Activated CD8-positive, alpha-beta T cell treated with anti-CD3 and anti-CD28 coated beads for 36 hours (primary cell): ENCODE measurements around the gene ECHDC1. TPM values are rescaled to one million over a fixed set of nuclear protein-coding genes. Genes with fewer than 3 reads are reported as not detected.
A peak's percentile ranks its signal among the peaks of the same experiment; 100 is the strongest.

ENCODE experiments used
- ATAC-seq: fragments of 200-7000 bp; cut with Tn5 transposase; one replicate; pipeline ENCODE4 v1.10.0; 2021; ENCODE audit warnings: mild to moderate bottlenecking, moderate library complexity
- CTCF ChIA-PET: fragments of 350-600 bp; sonication (Branson Sonifier 250); formaldehyde crosslinking; loops from one replicate; lab custom pipeline; 2021; ENCODE audit warnings: antibody characterized with exemption; lab: Charles Lee
- POLR2A ChIA-PET: fragments of 350-600 bp; sonication (Branson Sonifier 250); formaldehyde crosslinking; loops from one replicate; lab custom pipeline; 2021; ENCODE audit warnings: antibody characterized with exemption; lab: Charles Lee
- DNase-seq: peaks from one replicate; pipeline ENCODE4 v3.0.0-alpha.2; 2020
- H3K27ac Mint-ChIP-seq: one replicate; pipeline ENCODE4 v1.8.0; 2021; ENCODE audit warnings: mild to moderate bottlenecking, mixed read lengths
- H3K27me3 Mint-ChIP-seq: one replicate; pipeline ENCODE4 v1.8.0; 2021; ENCODE audit warnings: mixed read lengths
- H3K36me3 Mint-ChIP-seq: one replicate; pipeline ENCODE4 v1.8.0; 2021; ENCODE audit warnings: low read depth, mixed read lengths
- H3K4me1 Mint-ChIP-seq: one replicate; pipeline ENCODE4 v1.8.0; 2021; ENCODE audit warnings: low read depth, mixed read lengths
- H3K4me3 Mint-ChIP-seq: one replicate; pipeline ENCODE4 v1.8.0; 2021; ENCODE audit warnings: mild to moderate bottlenecking, moderate library complexity, mixed read lengths
- H3K9me3 Mint-ChIP-seq: one replicate; pipeline ENCODE4 v1.8.0; 2021; ENCODE audit warnings: mixed read lengths
- CTCF ChIP-seq: fragments of 200-600 bp; IDR thresholded peaks from one replicate; pipeline ENCODE4 v1.8.0; 2022; ENCODE audit warnings: antibody characterized with exemption, mild to moderate bottlenecking
- intact Hi-C: fragments of 100-400 bp; cut with micrococcal nuclease; formaldehyde crosslinking; loops from one replicate; pipeline ENCODE4 v1.10.0; 2022
- total RNA-seq, 2 experiments: library from RNA; stranded (reverse); gene quantifications; one replicate each; pipeline ENCODE4 v1.2.3, GENCODE V29; 2021

ECHDC1 gene
- total RNA-seq, 2 experiments from 2014 or later = 50.2 to 51.1 TPM

- peak; percentile 12 for DNase-seq
- intact Hi-C loops = loop anchor here (5.0 to 10.0 kb wide), 3 partner anchors 42 to 171 kb away; partner anchors contain the start of gene MTCL3
Observed at GRCh38 chr6:127343809-127344659, 625 bp upstream of the ECHDC1 start.

DNA sequence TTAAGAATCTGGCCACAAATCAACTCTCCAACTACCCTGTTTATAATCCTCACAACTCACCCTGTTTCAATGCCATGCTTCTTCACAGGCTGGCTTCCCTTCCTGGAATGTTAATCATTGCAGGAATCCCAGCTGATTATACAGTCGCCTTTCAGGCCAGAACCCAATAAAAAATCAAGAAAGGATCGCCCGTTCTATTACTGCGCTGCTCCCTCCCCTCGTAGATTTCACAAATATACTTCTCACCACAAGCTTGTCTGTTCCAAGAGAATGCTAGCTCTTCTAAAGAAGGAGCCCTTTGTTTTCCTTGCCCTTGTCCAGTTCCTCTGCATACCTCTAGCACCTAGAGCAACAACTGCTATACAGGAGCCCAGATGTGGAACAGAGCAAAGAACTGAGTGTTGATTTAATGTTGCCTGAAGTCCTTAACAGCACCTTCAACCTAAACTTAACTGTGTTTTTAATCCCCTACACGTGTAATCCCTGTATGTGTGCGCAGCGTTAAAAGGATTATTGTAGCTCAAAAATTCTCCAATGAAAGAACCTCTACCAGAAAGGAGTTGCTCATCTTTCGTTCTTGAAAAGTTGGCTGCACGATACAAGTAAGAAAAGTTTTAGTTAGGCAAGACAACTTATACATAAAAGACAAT lies 988 bp downstream of the ECHDC1 start:
- no peak overlapping the region for H3K4me3 Mint-ChIP-seq
- H3K4me1 Mint-ChIP-seq = peaks cover 17% of the 10 kb centered on the region
- DNase-seq (no peak), ATAC-seq (no peak)
- H3K9me3 Mint-ChIP-seq = peaks cover 1% of the 10 kb centered on the region
- intact Hi-C loops = loop anchor here (5.0 to 10.0 kb wide), 3 partner anchors 40 to 172 kb away; partner anchors contain the start of gene MTCL3
- no peaks in the 10 kb centered on the region for H3K27me3 Mint-ChIP-seq
- H3K36me3 Mint-ChIP-seq = peaks cover 22% of the 10 kb centered on the region
- no peak for TF ChIP-seq CTCF
- no peak overlapping the region for H3K27ac Mint-ChIP-seq
- CTCF ChIA-PET = interaction anchor here (2.1 kb wide), 1 partner anchor 173 kb away, joined by 9 read pairs; no protein-coding TSS in a partner anchor
- POLR2A ChIA-PET = interaction anchor here (0.9 to 1.2 kb wide), 2 partner anchors 37 to 76 kb away, joined by 3 to 5 read pairs; no protein-coding TSS in a partner anchor

More at GRCh38 chr6:127343809-127344659, 625 bp upstream of the ECHDC1 start:
- H3K4me3 Mint-ChIP-seq = no peak overlapping the region
- H3K4me1 Mint-ChIP-seq = peaks cover 6% of the 10 kb centered on the region
- ChIA-PET POLR2A (interaction anchor here (1.2 kb wide), 1 partner anchor 13 kb away, joined by 3 read pairs; no protein-coding TSS in a partner anchor), CTCF (interaction anchor here (1.0 to 1.2 kb wide), 3 partner anchors 52 to 173 kb away, joined by 4 read pairs; partner anchors contain the start of gene RNF146)
- no peak for TF ChIP-seq CTCF
- peaks cover 2% of the 10 kb centered on the region for H3K9me3 Mint-ChIP-seq
- peak; percentile 8 for ATAC-seq
- H3K27ac Mint-ChIP-seq = no peak overlapping the region
- H3K27me3 Mint-ChIP-seq = no peaks in the 10 kb centered on the region
- peaks cover 30% of the 10 kb centered on the region for H3K36me3 Mint-ChIP-seq

- POLR2A ChIA-PET = interaction anchor here (0.9 to 1.2 kb wide), 2 partner anchors 36 to 76 kb away, joined by 3 to 5 read pairs; no protein-coding TSS in a partner anchor
- no peak for TF ChIP-seq CTCF
Observed at GRCh38 chr6:127341471-127342202, 1.8 kb downstream of the ECHDC1 start.

DNA sequence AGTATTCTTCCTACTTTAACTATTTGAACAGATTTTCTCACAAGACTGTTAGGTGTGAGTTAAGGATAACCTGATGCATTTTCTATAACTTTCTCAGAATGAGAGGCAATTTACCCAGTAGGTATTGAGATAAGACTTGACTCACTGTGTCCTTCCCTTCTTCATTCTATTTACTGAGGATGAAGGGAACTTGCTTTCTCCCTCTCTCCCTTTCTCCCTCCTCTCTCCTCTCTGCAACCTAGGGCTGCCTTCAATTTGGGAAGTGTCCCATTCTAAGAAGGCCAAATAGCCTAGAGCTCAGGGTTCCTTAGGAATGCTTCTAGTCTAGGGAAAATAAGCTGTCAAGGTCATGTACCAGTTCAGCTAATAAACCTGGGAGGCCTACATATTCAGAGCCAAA lies 3.2 kb downstream of the ECHDC1 start:
- H3K36me3 Mint-ChIP-seq = peaks cover 15% of the 10 kb centered on the region
- TF ChIP-seq CTCF = no peak
- no peaks in the 10 kb centered on the region for H3K27me3 Mint-ChIP-seq
- no peak overlapping the region for H3K4me3 Mint-ChIP-seq
- no peak for ATAC-seq
- ChIA-PET CTCF (no interaction called here), POLR2A (no interaction called here)
- H3K9me3 Mint-ChIP-seq = no peaks in the 10 kb centered on the region
- no peak for DNase-seq
- intact Hi-C loops = loop anchor here (5.0 to 10.0 kb wide), 3 partner anchors 38 to 175 kb away; partner anchors contain the start of gene MTCL3
- H3K4me1 Mint-ChIP-seq = peaks cover 28% of the 10 kb centered on the region
- H3K27ac Mint-ChIP-seq = no peak overlapping the region

More at GRCh38 chr6:127341471-127342202, 1.8 kb downstream of the ECHDC1 start:
- intact Hi-C loops = loop anchor here (5.0 to 10.0 kb wide), 3 partner anchors 39 to 173 kb away; partner anchors contain the start of gene MTCL3
- H3K27me3 Mint-ChIP-seq = no peaks in the 10 kb centered on the region
- CTCF ChIA-PET = interaction anchor here (1.1 to 2.1 kb wide), 3 partner anchors 10 to 174 kb away, joined by 3 to 9 read pairs (median 4); no protein-coding TSS in a partner anchor
- peaks cover 1% of the 10 kb centered on the region for H3K9me3 Mint-ChIP-seq
- H3K4me3 Mint-ChIP-seq = no peak overlapping the region
- H3K4me1 Mint-ChIP-seq = peaks cover 23% of the 10 kb centered on the region
- ATAC-seq (no peak), DNase-seq (no peak)
- H3K27ac Mint-ChIP-seq = no peak overlapping the region
- peaks cover 18% of the 10 kb centered on the region for H3K36me3 Mint-ChIP-seq
